GM23338 (cell line): ENCODE measurements around the gene RTF1. TPM values are rescaled to one million over a fixed set of nuclear protein-coding genes. Genes with fewer than 3 reads are reported as not detected.

Source experiments
- ATAC-seq: fragments of 200-7000 bp; cut with Tn5 transposase; 3 replicates; pipeline ENCODE4 v1.9.1; 2020
- DNase-seq: peaks from one replicate; pipeline ENCODE4 v3.0.0-alpha.2; 2015; ENCODE audit warnings: low spot score
- H2AFZ ChIP-seq: fragments of 200-600 bp; sonication (generic); 2 replicates; pipeline ENCODE4 v1.8.0; 2016; ENCODE audit warnings: antibody characterized with exemption, mild to moderate bottlenecking, moderate library complexity
- H3F3A ChIP-seq: fragments of 200-600 bp; sonication (generic); replicated peaks from 2 replicates; pipeline ENCODE4 v1.8.0; 2017; ENCODE audit warnings: antibody characterized with exemption, mixed run types, low read depth
- H3K27ac ChIP-seq: fragments of 200-600 bp; sonication (generic); 2 replicates; pipeline ENCODE4 v1.6.1; 2016; ENCODE audit warnings: low read depth
- H3K27me3 ChIP-seq: fragments of 200-600 bp; sonication (generic); 2 replicates; pipeline ENCODE4 v1.8.0; 2016; ENCODE audit warnings: mild to moderate bottlenecking, mixed run types, moderate library complexity; ENCODE audit not compliant: insufficient read depth
- H3K36me3 ChIP-seq: fragments of 200-600 bp; sonication (generic); 2 replicates; pipeline ENCODE4 v1.8.0; 2016; ENCODE audit warnings: mild to moderate bottlenecking; ENCODE audit not compliant: insufficient read depth
- H3K4me1 ChIP-seq: fragments of 200-600 bp; sonication (generic); 2 replicates; pipeline ENCODE4 v1.8.0; 2016; ENCODE audit warnings: mild to moderate bottlenecking, moderate library complexity; ENCODE audit not compliant: insufficient read depth
- H3K4me2 ChIP-seq: fragments of 200-600 bp; sonication (generic); 2 replicates; pipeline ENCODE4 v1.7.1; 2017; ENCODE audit warnings: mixed run types
- H3K4me3 ChIP-seq: fragments of 200-600 bp; sonication (generic); 2 replicates; pipeline ENCODE4 v1.6.1; 2016; ENCODE audit warnings: mixed run types
- H3K79me2 ChIP-seq: fragments of 200-600 bp; sonication (generic); replicated peaks from 2 replicates; pipeline ENCODE4 v1.8.0; 2017; ENCODE audit warnings: mild to moderate bottlenecking; ENCODE audit not compliant: insufficient read depth
- H3K9me2 ChIP-seq: fragments of 200-600 bp; sonication (generic); 2 replicates; pipeline ENCODE4 v1.8.0; 2017; ENCODE audit not compliant: insufficient read depth
- H4K20me1 ChIP-seq: fragments of 200-600 bp; sonication (generic); replicated peaks from 2 replicates; pipeline ENCODE4 v1.8.0; 2017; ENCODE audit warnings: mild to moderate bottlenecking; ENCODE audit not compliant: insufficient read depth
- H3K27ac Mint-ChIP-seq: 2 replicates; pipeline ENCODE4 v1.8.0; 2020; ENCODE audit warnings: inconsistent platforms, mild to moderate bottlenecking, moderate library complexity, mixed read lengths
- H3K27me3 Mint-ChIP-seq: 3 replicates; pipeline ENCODE4 v1.8.0; 2022; ENCODE audit warnings: low read depth, mild to moderate bottlenecking, moderate library complexity, mixed read lengths, inconsistent platforms; ENCODE audit not compliant: insufficient read depth, poor library complexity
- H3K36me3 Mint-ChIP-seq: 3 replicates; pipeline ENCODE4 v1.8.0; 2021; ENCODE audit warnings: low read depth, mild to moderate bottlenecking, inconsistent platforms, moderate library complexity, mixed read lengths
- H3K4me1 Mint-ChIP-seq: 3 replicates; pipeline ENCODE4 v1.8.0; 2020; ENCODE audit warnings: mild to moderate bottlenecking, inconsistent platforms, mixed read lengths
- H3K4me3 Mint-ChIP-seq: 3 replicates; pipeline ENCODE4 v1.8.0; 2021; ENCODE audit warnings: moderate library complexity, mild to moderate bottlenecking, inconsistent platforms, mixed read lengths
- H3K9me3 Mint-ChIP-seq: 3 replicates; pipeline ENCODE4 v1.8.0; 2020; ENCODE audit warnings: moderate library complexity, mild to moderate bottlenecking, inconsistent platforms, mixed read lengths
- CREB1 ChIP-seq: fragments of 250-450 bp; sonication (Bioruptor Pico); IDR thresholded peaks from 2 replicates; pipeline ENCODE4 v1.5.0; 2020; ENCODE audit warnings: low read depth, mild to moderate bottlenecking, moderate library complexity
- CTCF ChIP-seq, 2 experiments: fragments of 200-600 bp in 1 of 2; sonication (generic) in 1 of 2; conservative IDR thresholded peaks; 2 replicates each; pipeline versions ENCODE4 v1.5.1 to v1.6.1; 2016 to 2017; ENCODE audit warnings: antibody characterized with exemption in 2 of 2, low read depth in 2 of 2, mild to moderate bottlenecking in 2 of 2, moderate library complexity in 1 of 2
- EZH2 ChIP-seq: fragments of 200-600 bp; sonication (generic); IDR thresholded peaks from one replicate; pipeline ENCODE4 v1.8.0; 2017; ENCODE audit warnings: antibody characterized with exemption, mild to moderate bottlenecking, low read depth; ENCODE audit not compliant: unreplicated experiment
- EZH2phosphoT487 ChIP-seq: fragments of 200-600 bp; sonication (generic); IDR thresholded peaks from one replicate; pipeline ENCODE4 v1.8.1; 2018; ENCODE audit warnings: antibody characterized with exemption; ENCODE audit not compliant: unreplicated experiment
- JUNB ChIP-seq: IDR thresholded peaks from one replicate; pipeline ENCODE4 v1.6.1; 2016; ENCODE audit warnings: antibody characterized with exemption; ENCODE audit not compliant: unreplicated experiment
- NANOG ChIP-seq: IDR thresholded peaks from 2 replicates; pipeline ENCODE4 v1.6.1; 2016; ENCODE audit warnings: antibody characterized with exemption, borderline replicate concordance
- POLR2AphosphoS5 ChIP-seq: IDR thresholded peaks from 2 replicates; pipeline ENCODE4 v1.6.1; 2016; ENCODE audit warnings: antibody characterized with exemption, low read depth
- STAT1 ChIP-seq: IDR thresholded peaks from one replicate; pipeline ENCODE4 v1.6.1; 2016; ENCODE audit warnings: antibody characterized with exemption; ENCODE audit not compliant: unreplicated experiment
- ZNF114 ChIP-seq: fragments of 250-450 bp; sonication (Bioruptor Pico); IDR thresholded peaks from 2 replicates; pipeline ENCODE4 v1.5.0; 2020; ENCODE audit warnings: mild to moderate bottlenecking, moderate library complexity
- ZNF331 ChIP-seq: fragments of 250-450 bp; sonication (Bioruptor Pico); IDR thresholded peaks from 2 replicates; pipeline ENCODE4 v1.5.0; 2020; ENCODE audit warnings: low read depth, mild to moderate bottlenecking, moderate library complexity
- polyA plus RNA-seq: library from polyadenylated mRNA; unstranded; fragments of >200 nt; fragmentation: Nextera tagmentation; extraction: Ambion mirVana; gene quantifications from 2 replicates; pipeline ENCODE4 v1.2.1, GENCODE V29; 2016
- total RNA-seq: library from RNA; depleted of rRNA; stranded (reverse); fragments of >200 nt; shearing (Covaris generic); gene quantifications from 2 replicates; pipeline ENCODE4 v1.2.3, GENCODE V29; 2014
- TF ChIP-seq, protein P1 (sequence below): fragments of 250-450 bp; sonication (Bioruptor Pico); IDR thresholded peaks from 2 replicates; pipeline ENCODE4 v1.5.0; 2020; ENCODE audit warnings: mild to moderate bottlenecking, moderate library complexity
- TF ChIP-seq, protein P2 (sequence below): IDR thresholded peaks from 2 replicates; pipeline ENCODE4 v1.6.1; 2016; ENCODE audit warnings: antibody characterized with exemption
- TF ChIP-seq, protein P3 (sequence below): IDR thresholded peaks from one replicate; pipeline ENCODE4 v1.6.1; 2018; ENCODE audit warnings: antibody characterized with exemption; ENCODE audit not compliant: unreplicated experiment

The RTF1 gene
- total and polyA plus RNA-seq, 2 experiments from 2014 or later, result 38.1 to 298 TPM

DNA sequence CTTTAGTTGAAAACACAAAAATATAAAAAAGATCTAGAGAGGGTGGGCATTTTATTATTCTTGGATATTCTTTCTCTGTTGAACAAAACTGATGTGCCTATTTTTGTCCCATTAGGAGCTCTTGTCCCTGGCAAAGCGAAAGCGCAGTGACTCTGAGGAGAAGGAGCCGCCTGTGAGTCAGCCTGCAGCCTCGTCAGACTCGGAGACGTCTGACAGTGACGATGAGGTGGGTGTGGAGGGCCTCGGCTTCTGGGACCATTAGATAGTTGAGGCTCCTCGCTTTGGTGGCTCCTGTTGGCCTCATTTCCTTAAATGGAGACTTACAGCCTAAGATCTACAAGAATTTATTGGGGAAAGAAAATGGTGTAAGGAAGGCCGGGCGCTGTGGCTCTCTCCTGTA lies 21.3 kb downstream of the RTF1 start:
- H3K9me3 Mint-ChIP-seq, result no peaks in the 10 kb centered on the region
- Histone ChIP-seq H3K4me2 (no peak overlapping the region), H2AFZ (no peak overlapping the region), H3K36me3 (peaks cover 32% of the 10 kb centered on the region), H4K20me1 (peaks cover 27% of the 10 kb centered on the region), H3K9me2 (no peaks in the 10 kb centered on the region), H3K79me2 (peaks cover 28% of the 10 kb centered on the region), H3K4me1 (no peaks in the 10 kb centered on the region), H3K27ac (0 out of 2 replicates have a peak overlapping the region, but pooled peaks have one; percentile 59), H3F3A (0 out of 2 replicates have a peak, but pooled peaks cover 5% of the 10 kb centered on the region), H3K27me3 (no peaks in the 10 kb centered on the region), H3K4me3 (no peak overlapping the region)
- H3K36me3 Mint-ChIP-seq, result peaks cover 56% of the 10 kb centered on the region
- H3K4me1 Mint-ChIP-seq, result no peaks in the 10 kb centered on the region
- TF ChIP-seq CREB1 (CRISPR knock-in tag) (no peak), CTCF (conservative IDR thresholded peaks at IDR 0.05; ENCODE audit: low read depth in 2 of 2) (no peak), EZH2 (no peak), ZNF114 (CRISPR knock-in tag) (no peak), POLR2AphosphoS5 (no peak), EZH2phosphoT487 (no peak), STAT1 (no peak), NANOG (no peak), JUNB (no peak), ZNF331 (CRISPR knock-in tag) (no peak)
- TF ChIP-seq, protein P1, sequence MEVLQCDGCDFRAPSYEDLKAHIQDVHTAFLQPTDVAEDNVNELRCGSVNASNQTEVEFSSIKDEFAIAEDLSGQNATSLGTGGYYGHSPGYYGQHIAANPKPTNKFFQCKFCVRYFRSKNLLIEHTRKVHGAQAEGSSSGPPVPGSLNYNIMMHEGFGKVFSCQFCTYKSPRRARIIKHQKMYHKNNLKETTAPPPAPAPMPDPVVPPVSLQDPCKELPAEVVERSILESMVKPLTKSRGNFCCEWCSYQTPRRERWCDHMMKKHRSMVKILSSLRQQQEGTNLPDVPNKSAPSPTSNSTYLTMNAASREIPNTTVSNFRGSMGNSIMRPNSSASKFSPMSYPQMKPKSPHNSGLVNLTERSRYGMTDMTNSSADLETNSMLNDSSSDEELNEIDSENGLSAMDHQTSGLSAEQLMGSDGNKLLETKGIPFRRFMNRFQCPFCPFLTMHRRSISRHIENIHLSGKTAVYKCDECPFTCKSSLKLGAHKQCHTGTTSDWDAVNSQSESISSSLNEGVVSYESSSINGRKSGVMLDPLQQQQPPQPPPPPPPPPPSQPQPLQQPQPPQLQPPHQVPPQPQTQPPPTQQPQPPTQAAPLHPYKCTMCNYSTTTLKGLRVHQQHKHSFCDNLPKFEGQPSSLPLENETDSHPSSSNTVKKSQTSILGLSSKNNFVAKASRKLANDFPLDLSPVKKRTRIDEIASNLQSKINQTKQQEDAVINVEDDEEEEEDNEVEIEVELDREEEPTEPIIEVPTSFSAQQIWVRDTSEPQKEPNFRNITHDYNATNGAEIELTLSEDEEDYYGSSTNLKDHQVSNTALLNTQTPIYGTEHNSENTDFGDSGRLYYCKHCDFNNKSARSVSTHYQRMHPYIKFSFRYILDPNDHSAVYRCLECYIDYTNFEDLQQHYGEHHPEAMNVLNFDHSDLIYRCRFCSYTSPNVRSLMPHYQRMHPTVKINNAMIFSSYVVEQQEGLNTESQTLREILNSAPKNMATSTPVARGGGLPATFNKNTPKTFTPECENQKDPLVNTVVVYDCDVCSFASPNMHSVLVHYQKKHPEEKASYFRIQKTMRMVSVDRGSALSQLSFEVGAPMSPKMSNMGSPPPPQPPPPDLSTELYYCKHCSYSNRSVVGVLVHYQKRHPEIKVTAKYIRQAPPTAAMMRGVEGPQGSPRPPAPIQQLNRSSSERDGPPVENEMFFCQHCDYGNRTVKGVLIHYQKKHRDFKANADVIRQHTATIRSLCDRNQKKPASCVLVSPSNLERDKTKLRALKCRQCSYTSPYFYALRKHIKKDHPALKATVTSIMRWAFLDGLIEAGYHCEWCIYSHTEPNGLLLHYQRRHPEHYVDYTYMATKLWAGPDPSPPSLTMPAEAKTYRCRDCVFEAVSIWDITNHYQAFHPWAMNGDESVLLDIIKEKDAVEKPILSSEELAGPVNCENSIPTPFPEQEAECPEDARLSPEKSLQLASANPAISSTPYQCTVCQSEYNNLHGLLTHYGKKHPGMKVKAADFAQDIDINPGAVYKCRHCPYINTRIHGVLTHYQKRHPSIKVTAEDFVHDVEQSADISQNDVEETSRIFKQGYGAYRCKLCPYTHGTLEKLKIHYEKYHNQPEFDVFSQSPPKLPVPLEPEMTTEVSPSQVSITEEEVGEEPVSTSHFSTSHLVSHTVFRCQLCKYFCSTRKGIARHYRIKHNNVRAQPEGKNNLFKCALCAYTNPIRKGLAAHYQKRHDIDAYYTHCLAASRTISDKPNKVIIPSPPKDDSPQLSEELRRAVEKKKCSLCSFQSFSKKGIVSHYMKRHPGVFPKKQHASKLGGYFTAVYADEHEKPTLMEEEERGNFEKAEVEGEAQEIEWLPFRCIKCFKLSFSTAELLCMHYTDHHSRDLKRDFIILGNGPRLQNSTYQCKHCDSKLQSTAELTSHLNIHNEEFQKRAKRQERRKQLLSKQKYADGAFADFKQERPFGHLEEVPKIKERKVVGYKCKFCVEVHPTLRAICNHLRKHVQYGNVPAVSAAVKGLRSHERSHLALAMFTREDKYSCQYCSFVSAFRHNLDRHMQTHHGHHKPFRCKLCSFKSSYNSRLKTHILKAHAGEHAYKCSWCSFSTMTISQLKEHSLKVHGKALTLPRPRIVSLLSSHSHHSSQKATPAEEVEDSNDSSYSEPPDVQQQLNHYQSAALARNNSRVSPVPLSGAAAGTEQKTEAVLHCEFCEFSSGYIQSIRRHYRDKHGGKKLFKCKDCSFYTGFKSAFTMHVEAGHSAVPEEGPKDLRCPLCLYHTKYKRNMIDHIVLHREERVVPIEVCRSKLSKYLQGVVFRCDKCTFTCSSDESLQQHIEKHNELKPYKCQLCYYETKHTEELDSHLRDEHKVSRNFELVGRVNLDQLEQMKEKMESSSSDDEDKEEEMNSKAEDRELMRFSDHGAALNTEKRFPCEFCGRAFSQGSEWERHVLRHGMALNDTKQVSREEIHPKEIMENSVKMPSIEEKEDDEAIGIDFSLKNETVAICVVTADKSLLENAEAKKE, result no peak
- TF ChIP-seq, protein P2, sequence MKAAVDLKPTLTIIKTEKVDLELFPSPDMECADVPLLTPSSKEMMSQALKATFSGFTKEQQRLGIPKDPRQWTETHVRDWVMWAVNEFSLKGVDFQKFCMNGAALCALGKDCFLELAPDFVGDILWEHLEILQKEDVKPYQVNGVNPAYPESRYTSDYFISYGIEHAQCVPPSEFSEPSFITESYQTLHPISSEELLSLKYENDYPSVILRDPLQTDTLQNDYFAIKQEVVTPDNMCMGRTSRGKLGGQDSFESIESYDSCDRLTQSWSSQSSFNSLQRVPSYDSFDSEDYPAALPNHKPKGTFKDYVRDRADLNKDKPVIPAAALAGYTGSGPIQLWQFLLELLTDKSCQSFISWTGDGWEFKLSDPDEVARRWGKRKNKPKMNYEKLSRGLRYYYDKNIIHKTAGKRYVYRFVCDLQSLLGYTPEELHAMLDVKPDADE, result no peak
- TF ChIP-seq, protein P3, sequence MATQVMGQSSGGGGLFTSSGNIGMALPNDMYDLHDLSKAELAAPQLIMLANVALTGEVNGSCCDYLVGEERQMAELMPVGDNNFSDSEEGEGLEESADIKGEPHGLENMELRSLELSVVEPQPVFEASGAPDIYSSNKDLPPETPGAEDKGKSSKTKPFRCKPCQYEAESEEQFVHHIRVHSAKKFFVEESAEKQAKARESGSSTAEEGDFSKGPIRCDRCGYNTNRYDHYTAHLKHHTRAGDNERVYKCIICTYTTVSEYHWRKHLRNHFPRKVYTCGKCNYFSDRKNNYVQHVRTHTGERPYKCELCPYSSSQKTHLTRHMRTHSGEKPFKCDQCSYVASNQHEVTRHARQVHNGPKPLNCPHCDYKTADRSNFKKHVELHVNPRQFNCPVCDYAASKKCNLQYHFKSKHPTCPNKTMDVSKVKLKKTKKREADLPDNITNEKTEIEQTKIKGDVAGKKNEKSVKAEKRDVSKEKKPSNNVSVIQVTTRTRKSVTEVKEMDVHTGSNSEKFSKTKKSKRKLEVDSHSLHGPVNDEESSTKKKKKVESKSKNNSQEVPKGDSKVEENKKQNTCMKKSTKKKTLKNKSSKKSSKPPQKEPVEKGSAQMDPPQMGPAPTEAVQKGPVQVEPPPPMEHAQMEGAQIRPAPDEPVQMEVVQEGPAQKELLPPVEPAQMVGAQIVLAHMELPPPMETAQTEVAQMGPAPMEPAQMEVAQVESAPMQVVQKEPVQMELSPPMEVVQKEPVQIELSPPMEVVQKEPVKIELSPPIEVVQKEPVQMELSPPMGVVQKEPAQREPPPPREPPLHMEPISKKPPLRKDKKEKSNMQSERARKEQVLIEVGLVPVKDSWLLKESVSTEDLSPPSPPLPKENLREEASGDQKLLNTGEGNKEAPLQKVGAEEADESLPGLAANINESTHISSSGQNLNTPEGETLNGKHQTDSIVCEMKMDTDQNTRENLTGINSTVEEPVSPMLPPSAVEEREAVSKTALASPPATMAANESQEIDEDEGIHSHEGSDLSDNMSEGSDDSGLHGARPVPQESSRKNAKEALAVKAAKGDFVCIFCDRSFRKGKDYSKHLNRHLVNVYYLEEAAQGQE, result no peak
- H3K27me3 Mint-ChIP-seq, result peaks cover 3% of the 10 kb centered on the region
- H3K27ac Mint-ChIP-seq, result no peak overlapping the region
- no peak overlapping the region for H3K4me3 Mint-ChIP-seq
- ATAC-seq (no peak), DNase-seq (no peak)
